H1 (cell line): ENCODE measurements around the gene SLC22A3. TPM values are rescaled to one million over a fixed set of nuclear protein-coding genes. Genes with fewer than 3 reads are reported as not detected.

ENCODE experiments used
- CBX5 ChIP-seq: fragments of 300-800, 300-1000 bp; sonication (generic); IDR thresholded peaks from 2 replicates; pipeline ENCODE4 v1.7.1; 2016; ENCODE audit warnings: antibody characterized with exemption, low read length, low read depth
- SP1 ChIP-seq: IDR thresholded peaks from 2 replicates; pipeline ENCODE4 v1.6.1; 2011; ENCODE audit warnings: low read depth, low read length
- polyA plus RNA-seq, 7 experiments: library from polyadenylated mRNA; depleted of rRNA in 3 of 7; stranded (reverse) in 5 of 7; unstranded in 2 of 7; fragments of >200 nt in 5 of 7; fragments of 200-250 nt in 2 of 7; gene quantifications; 1 replicate in 5 of 7; 2 replicates in 1 of 7; 4 replicates in 1 of 7; pipeline versions ENCODE4 v1.2.1 to v1.2.3, GENCODE V29; 2011 to 2013; ENCODE audit warnings: missing spikeins in 2 of 7, mixed read lengths in 2 of 7
- total RNA-seq: library from RNA; stranded (reverse); fragmentation: NEBNext Ultra II Directional; extraction: Animal tissue kit (Norgen Biotek cat#: 25700); gene quantifications from 2 replicates; pipeline ENCODE4 v1.2.1, GENCODE V29; 2021

The SLC22A3 gene
- total and polyA plus RNA-seq, 2 of the 8 experiments (the other 6 are each of a cell fraction or from before 2014, with no cell fraction given) = 1.0 to 2.9 TPM

DNA sequence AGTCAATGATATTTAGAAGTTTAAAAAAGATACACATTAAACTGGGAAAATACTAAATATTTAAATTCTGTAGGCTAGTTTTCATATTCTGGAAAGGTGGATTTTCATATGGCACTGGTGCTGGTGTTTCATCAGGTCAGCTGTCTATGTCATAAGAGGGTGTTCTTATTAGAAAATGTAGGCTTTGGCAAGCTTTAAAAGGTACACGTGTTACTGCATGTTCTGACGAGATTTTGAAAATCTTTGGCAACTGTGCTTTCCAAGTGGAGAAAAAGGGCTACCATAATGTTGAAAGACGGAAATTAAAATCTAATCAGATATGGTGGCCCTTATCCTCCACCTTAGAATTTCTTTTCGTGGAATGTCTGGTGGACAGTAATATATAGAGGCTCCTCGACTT is 30.0 kb downstream of the SLC22A3 start (continued):
- TF ChIP-seq CBX5 (no peak), SP1 (no peak)
